HG02588 (cell line): Measurements from ENCODE around the gene MS4A13.
"Not testable (repeated sequence)": the region's sequence is repeated elsewhere in the genome, so short reads cannot be mapped to it uniquely, and the experiment has no call there.

Experiments used
- ATAC-seq: cut with Tn5 transposase; IDR thresholded peaks from one replicate; pipeline ENCODE4 v1.9.1; 2021; ENCODE audit warnings: mild to moderate bottlenecking, moderate library complexity; ENCODE audit not compliant: unreplicated experiment

The MS4A13 gene

GRCh38 chr11:60515144-60515855, at the start of gene MS4A13:
Gene MS4A13 (plus strand): TSS chr11:60515392. CDS start chr11:60518084, 2,692 bp downstream.
- no peak for ATAC-seq

- ATAC-seq, result no peak
Observed at GRCh38 chr11:60468829-60469228, 46.4 kb upstream of the MS4A13 start.

GRCh38 chr11:60469723-60470122, 45.5 kb upstream of the MS4A13 start:
- ATAC-seq, result no peak

GRCh38 chr11:60477035-60477445, 38.2 kb upstream of the MS4A13 start:
- no peak for ATAC-seq

- ATAC-seq, result no peak
Observed at GRCh38 chr11:60482361-60482760, 32.8 kb upstream of the MS4A13 start.

GRCh38 chr11:60485987-60486386, 29.2 kb upstream of the MS4A13 start:
- peak; percentile 96 for ATAC-seq

GRCh38 chr11:60492488-60493009, 22.6 kb upstream of the MS4A13 start, which contains the start of gene MS4A12:
Gene MS4A12 (plus strand): TSS chr11:60492778. CDS start chr11:60497319, 4,541 bp downstream.
- no peak for ATAC-seq

GRCh38 chr11:60493454-60493853, 21.7 kb upstream of the MS4A13 start:
- no peak for ATAC-seq

- peak; percentile 16 for ATAC-seq
Observed at GRCh38 chr11:60498399-60498798, 16.8 kb upstream of the MS4A13 start.

GRCh38 chr11:60498853-60499252, 16.3 kb upstream of the MS4A13 start:
- peak; percentile 83 for ATAC-seq

- ATAC-seq, result no peak
Observed at GRCh38 chr11:60500276-60500910, 14.8 kb upstream of the MS4A13 start.

- ATAC-seq, result no peak
Observed at GRCh38 chr11:60502221-60502775, 12.9 kb upstream of the MS4A13 start.

GRCh38 chr11:60504219-60504905, 10.8 kb upstream of the MS4A13 start:
- no peak for ATAC-seq

GRCh38 chr11:60509609-60510008, 5.6 kb upstream of the MS4A13 start:
- not testable (repeated sequence) for ATAC-seq

- ATAC-seq, result not testable (repeated sequence)
Observed at GRCh38 chr11:60510209-60510608, 5.0 kb upstream of the MS4A13 start.

- ATAC-seq, result no peak
Observed at GRCh38 chr11:60511393-60511792, 3.8 kb upstream of the MS4A13 start.

- no peak for ATAC-seq
Observed at GRCh38 chr11:60512651-60513225, 2.5 kb upstream of the MS4A13 start.

GRCh38 chr11:60513496-60514460, 1.4 kb upstream of the MS4A13 start:
- no peak for ATAC-seq

- no peak for ATAC-seq
Observed at GRCh38 chr11:60528465-60528864, 13.3 kb downstream of the MS4A13 start.

- ATAC-seq, result no peak
Observed at GRCh38 chr11:60528934-60529333, 13.7 kb downstream of the MS4A13 start.
